NCI-H82 treated with DMSO at 0.1 percent for 48 hours (cell line): ENCODE results near the gene SLC9C2.
"Not testable (repeated sequence)": the region's sequence is repeated elsewhere in the genome, so short reads cannot be mapped to it uniquely, and the experiment has no call there.

Experiments used
- DNase-seq: peaks from one replicate; lab custom pipeline; 2025; ENCODE audit not compliant: unreplicated experiment; lab: John Stamatoyannopoulos, UW

SLC9C2 gene, protein sequence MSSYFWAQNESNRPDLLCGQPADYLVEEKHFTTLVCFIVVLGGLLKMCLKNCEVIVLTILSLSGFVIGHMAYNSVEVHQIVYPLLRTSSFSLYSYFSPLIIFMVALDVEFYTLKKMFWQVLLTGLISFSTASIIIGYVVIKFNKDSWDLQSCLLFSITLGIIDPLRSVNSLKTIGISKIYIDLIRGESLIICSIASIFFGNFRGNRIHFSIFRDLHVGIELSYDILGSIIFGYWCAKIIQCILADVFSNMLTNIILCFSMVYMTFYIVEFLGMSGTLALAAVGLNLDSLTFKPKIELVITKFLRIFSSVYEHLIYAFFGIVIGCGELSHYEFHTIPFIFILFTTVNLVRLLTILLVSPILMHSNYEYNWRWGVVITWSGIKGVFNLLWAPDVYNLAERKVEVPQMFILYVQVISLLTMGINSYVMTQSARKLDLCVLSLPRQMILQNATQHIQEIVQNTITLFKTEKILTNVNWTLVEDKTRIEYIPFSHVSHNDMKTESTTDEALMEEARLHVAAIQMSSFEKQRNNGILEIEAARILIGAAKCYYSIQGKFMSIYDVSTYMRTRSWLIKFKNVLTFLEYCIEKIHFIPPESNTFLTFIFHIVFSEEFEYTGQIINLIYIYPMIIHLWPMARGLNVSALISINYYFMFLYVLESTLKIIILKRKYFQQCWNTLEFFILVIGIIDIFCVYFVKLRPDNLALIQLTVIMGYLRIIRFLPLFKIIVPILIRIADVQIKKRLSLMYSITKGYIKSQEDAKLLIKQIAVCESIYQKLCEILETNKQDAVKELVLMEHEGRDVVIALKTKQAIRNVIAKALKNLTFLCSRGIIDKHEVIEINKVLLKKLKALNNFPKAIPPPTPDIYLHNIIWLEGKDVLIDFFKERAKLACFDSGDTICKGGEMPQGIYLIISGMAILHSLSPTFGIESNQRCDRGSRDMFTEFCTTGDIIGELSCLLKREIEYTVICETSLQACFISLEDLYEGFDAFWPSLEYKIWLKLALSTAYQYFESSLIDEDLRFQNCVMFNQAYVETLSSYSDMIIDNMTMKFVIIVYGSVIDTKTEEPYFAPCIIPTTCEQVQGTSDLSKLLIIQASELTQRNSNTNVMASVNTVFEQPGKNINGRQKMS

DNA sequence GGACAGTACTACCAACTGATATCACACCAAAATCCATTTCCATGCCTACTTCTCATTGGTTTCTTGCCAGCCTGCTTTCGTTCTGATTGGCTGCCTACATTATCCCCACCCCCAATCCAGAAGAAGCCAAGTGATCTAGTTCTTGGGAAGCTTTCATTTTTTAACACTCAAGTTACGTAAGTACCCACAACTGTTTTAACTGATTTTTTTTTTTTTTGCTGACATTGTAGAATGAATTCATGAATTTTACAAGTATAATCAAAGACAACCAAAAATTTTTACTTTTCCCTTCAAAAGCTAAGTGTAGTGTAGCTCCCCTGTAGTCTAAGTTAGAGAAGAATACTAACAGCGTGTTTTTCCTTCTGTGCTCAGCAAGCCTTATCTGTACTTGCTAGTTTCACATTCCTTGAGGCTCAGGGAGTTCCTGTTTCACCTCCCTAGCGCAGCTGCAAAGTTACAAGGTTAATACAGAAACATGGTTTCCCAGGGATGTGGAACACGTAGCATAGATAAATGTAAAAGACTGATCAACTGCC is at the start of gene SLC9C2:
Gene SLC9C2 (minus strand): TSS at position 17 of the 536 bp plus-strand sequence. CDS start 1,296 bp downstream, outside the sequence.
- DNase-seq, result no peak

DNA sequence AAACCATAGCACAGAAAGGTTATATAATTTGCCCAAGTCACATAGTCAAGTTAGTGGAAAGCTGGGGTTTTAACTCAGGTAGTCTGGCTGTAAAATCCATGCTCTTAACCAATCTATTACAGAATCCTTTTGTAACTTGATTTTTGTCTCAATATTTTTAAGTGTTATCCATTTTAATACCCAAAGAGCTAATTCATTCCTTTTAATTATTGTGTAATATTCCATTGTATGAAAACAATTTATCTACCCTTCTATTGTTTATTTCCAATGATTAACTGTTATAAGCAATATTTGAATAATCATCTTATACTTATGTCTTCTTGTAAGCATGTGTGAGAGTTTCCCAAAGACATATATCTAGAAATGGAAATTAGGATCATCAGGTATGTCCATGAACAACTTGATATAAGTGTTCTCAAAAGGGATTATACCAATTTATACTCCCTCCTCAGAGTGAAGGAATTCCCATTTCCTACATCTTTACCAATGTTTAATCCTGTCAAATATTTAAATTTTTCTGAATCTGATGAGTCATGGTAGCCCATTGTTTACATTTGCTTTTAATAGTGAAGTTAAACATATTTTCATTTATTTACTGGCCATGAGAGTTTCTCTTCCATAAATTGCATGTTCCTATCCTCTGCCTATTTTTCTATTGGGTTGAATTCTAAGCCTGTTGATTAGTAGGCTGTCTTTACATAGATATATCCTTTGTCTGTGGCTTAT is 46.2 kb upstream of the SLC9C2 start:
- DNase-seq, result no peak

DNA sequence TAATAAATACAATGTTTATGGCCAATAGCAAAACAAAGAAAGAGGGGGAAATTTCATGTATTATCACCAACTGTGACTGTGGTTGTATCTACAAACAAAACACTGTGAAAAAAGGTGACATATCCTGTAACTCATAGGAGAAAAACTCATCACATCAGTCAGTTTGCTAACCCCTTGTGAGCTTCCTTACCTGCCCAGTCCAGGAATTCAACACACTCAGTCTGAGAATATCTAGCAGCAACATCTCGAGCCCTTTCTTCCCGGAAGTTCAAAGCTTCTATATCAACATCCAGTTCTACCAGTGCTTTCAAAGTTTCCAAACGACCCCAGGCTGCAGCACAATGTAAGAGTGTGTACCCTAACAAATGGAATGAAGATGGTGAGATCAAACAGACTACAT is 43.8 kb upstream of the SLC9C2 start:
- no peak for DNase-seq

DNA sequence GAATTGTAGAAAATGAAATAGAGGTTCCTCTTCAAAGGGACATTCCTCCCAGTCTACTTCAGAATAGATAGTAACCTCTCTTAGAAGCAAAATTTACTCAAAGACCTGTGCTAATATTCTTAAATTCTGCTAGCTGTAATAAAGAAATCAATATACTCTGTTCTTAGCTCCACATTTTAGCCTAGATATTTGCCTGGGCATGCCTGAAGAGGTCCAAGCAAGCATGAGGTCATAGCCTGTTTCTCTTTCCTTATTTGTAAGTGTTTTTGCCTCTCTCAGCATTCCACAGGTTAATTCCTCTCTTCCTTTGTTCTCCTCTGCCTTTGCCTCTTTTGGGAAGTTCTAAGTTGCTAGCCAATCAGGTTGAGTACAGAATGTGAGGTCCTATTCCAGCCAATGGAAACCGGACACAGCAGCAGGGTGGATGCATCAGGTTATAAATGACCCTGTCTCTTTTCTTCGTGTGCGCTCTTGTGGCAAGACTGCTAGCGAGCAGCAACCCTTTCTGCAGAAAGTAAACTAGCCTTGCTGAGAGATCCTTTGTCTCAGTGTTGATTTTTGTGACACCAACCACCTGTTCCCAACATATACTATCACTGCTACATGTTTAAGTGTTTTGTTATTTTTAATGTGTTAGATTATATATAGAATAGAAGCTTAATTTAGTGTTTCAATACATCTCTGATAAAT is 39.7 kb upstream of the SLC9C2 start:
- not testable (repeated sequence) for DNase-seq

DNA sequence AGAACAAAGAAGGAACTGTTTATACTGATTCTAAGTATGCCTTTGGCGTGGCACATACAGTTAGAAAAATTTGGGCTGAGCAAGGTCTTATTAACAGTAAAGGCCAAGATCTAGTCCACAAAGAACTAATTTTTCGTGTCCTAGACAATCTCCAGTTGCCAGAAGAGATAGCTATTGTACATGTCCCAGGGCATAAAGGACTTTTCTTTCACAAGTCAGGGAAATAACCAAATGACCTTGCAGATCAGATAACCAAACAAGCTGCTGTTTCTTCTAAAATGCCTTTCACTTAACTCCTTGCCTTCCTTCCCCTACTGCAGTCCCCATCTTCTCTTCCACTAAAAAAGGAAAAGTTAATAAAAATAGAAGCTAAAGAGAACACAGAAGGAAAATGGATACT is 36.2 kb upstream of the SLC9C2 start:
- DNase-seq, result no peak

DNA sequence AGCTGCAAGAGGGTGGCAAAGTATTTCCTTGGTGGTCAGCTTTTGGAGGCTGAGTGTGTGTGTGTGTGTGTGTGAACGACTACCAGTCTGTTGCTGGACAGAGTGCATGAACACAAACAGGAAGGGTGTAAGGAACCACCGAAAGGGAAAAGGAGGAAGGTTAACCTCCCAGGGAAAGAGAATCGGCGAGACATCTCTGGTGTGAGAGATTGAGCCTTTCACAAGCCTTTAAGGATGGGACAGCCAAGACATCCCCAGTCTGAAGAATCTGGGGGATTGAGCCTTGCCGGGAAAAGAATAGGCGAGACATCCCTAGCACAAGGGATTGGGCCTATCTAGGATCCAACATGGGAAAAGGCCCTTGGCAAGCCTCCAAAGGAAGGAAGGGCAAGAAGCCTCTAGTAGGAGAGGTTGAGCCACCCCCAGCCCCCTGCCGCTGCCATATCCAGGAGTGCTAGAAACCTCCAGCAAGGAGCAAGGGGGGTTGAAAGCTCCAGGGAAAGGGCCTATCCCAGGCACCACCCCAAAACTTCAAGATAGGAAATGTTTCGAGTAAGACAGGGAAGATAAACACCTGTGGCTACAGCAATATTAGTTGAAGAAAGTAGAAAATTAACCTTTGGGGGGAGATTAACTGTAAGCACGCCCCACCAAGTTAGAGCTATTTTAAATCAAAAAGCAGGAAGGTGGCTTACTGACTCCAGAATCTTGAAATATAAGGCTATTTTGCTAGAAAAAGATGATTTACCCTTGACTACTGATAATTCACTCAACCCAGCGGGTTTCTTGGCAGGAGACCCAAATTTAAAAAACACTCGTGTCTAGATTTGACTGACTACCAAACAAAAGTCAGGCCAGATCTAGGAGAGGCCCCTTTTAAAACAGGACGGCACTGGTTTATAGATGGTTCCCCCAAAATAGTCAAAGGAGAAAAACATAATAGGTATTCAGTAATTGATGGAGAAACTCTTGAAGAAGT is 35.5 kb upstream of the SLC9C2 start:
- no peak for DNase-seq

DNA sequence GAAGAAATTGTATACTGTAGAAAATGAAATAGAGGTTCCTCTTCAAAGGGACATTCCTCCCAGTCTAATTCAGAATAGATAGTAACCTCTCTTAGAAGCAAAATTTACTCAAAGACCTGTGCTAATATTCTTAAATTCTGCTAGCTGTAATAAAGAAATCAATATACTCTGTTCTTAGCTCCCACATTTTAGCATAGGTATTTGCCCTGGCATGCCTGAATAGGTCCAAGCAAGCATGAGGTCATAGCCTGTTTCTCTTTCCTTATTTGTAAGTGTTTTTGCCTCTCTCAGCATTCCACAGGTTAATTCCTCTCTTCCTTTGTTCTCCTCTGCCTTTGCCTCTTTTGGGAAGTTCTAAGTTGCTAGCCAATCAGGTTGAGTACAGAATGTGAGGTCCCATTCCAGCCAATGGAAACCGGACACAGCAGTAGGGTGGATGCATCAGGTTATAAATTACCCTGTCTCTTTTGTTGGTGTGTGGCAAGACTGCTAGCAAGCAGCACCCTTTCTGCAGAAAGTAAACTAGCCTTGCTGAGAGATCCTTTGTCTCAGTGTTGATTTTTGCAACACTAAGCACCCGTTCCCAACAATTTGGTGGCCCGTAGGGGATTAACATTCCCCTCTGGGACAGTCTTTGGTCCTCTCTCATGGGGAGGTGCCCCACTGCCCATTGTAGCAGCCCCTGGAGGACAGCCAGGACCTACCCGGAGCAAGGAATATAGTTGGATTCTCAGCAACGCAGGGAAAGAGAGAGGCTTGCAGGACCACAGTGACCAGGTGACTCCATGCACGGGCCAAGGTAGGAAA is 34.6 kb upstream of the SLC9C2 start:
- not testable (repeated sequence) for DNase-seq

DNA sequence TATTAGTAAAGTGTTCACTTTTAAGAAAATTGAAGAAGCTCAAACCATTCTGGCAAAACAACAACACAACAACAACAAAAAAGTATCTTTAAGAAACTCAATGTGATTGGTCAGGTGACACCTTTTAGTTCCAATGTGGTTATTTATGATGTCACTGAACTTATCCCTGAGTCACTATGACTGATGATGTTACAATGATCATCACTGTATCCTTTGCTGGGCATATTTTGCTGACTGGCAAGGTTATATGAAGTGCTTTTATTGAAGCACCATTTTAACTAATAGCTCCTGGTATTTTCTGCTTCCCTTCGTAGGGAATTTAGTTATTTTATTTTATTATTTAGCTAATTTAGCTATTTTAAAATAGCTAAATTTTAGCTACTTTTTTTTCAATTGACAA is 32.2 kb upstream of the SLC9C2 start, which contains the start of gene TEX50:
Gene TEX50 (plus strand): TSS at position 223 of the 400 bp plus-strand sequence. CDS start 184 bp downstream, outside the sequence.
- no peak for DNase-seq

DNA sequence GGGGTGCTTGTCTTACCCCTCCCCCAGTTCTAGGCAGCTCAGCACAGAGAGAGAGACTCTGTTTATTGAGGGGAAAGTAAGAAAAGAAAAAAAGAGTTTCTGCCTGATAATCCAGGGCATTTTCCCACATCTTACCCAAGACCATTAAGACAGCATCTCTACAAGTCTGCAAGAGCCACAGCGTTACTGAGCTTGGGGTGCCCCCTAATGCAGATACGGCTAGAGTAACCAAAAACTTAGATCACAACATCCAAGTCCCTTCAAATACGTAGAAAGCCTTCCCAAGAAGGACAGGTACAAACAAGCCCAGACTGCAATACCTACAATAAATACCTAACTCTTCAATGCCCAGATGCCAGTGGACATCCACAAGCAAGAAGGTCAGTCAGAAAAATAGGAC is 26.0 kb upstream of the SLC9C2 start:
- DNase-seq, result no peak

DNA sequence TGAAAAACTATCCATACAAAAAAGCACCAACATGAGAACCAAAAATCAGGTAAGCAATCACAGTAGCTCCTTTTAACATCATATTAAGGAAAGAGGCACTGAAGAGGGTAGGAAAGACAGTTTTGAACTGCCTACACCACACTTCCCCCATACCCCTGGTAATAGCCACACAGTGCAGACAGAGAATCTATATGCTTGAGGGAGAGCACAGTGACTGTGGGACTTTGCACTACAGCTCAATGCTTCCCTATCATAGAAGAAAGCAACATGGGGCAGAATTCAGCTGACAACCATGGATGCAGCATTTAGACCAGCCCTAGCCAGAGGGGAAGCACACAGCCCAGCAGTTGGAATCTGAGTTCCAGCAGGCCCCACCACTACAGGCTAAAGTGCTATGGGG is 24.4 kb upstream of the SLC9C2 start:
- DNase-seq, result no peak

DNA sequence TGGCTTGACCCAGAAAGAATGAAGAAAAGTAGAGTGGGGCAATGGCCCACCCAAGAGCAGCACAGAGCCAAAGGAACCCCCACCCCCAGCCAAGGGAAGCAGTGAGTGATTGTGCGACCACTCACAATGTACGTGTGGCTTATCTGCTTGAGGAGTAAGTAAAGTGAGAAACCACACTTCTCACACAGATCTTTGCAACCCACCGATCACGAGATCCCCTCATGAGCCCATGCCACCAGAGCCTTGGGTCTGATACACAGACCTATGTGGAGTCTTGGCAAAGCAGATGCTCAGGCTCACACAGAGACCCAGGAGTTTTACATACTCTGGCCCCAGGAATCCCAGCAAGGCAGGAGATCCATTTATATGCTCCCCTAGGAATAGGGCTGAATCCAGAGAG is 14.0 kb upstream of the SLC9C2 start:
- DNase-seq, result no peak

DNA sequence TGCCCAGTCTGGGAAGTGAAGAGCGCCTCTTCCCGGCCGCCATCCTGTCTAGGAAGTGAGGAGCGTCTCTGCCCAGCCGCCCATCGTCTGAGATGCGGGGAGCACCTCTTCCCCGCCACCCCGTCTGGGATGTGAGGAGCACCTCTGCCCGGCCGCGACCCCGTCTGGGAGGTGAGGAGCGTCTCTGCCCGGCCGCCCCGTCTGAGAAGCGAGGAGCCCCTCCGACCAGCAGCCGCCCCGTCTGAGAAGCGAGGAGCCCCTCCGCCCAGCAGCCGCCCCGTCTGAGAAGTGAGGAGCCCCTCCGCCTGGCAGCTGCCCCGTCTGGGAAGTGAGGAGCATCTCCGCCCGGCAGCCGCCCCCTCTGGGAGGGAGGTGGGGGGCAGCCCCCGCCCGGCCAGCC is 10.2 kb upstream of the SLC9C2 start:
- not testable (repeated sequence) for DNase-seq

DNA sequence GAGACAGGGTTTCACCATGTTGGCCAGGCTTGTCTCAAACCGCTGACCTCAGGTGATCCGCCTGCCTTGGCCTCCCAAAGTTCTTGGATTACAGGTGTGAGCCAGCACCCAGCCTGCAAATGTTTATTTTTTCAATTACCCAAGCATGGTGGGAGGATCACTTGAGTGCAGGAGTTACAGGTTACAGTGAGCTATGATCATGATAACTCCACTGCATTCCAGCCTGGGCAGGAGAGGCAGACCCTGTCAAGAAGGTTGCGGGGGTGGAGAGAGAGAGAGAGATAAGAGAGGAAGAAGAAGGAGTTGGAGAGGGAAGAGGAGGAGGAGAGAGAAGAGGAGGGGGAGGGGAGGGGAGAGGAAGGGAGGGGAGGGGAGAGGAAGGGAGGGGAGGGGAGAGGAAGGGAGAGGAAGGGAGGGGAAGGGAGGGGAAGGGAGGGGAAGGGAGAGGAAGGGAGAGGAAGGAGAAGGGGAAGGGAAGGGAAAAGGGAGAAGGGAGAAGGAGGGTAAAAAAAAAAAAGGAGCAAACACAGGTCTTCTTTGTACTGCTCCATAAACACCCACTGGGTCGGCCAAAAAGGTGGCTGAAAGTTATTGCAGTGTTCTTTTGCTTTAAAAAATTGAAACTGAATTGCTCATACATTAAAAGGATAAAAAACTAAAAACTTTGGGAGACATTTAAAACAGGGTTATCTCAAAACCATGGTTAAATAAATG is 5.8 kb upstream of the SLC9C2 start:
- no peak for DNase-seq

DNA sequence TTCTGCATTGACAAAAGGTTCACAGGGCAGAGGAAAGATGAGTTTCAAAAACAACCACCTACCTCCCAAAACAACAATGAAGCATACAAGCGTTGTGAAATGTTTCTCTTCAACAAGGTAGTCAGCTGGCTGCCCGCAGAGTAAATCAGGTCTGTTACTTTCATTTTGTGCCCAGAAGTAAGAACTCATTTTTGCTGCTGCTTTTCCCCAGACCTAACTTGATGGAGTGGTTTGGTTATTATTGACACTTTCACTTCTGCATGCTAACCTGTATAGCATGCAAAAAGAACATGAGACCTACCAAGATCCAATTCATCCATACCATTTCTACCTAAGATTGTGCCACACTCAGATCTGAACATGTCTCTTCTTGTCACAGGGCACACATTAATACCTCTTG is 1.3 kb downstream of the SLC9C2 start:
- DNase-seq, result no peak

DNA sequence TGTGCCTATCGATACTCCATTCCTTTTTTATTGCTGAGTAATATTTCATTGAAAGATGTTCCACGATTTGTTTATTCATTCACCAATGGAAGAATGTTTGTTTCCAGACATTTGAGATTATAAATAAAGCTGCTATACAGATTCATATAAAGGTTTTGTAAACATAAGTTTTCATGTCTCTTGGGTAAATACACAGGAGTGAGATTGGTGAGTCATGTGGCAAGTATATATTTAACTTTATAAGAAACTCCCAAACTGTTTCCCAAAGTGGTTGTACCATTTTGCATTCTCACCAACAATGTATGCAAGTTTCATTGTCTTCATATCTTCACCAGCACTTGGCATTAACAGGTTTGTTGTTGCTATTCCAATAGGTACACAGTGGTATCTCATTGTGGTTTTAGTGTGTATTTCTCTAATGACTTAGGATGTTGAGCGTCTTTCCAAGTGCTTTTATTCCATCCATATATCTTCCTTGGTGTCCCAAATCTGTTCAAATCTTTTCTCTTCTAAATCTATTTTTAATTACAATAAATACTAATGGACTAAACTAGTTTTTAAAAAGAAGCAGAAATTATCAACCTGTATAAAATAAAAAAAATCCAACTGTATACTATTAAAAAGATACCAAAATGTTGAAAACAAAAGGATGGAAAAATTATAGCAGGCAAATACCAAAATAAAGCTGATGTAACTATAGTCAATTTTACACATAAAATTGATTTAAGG is 6.6 kb downstream of the SLC9C2 start:
- DNase-seq, result no peak

DNA sequence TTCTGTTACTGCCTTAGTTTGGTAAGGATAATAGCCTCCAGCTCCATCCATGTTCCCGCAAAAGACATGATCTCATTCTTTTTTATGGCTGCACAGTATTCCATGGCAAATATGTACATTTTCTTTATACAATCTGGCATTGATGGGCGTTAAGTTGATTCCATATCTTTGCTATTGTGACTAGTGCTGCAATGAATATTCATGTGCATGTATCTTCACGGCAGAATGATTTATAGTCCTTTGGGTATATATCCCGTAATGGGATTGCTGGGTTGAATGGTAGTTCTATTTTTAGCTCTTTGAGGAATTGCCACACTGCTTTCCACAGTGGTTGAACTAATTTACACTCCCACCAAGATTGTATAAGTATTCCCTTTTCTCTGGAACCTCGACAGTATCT is 11.7 kb downstream of the SLC9C2 start:
- not testable (repeated sequence) for DNase-seq

DNA sequence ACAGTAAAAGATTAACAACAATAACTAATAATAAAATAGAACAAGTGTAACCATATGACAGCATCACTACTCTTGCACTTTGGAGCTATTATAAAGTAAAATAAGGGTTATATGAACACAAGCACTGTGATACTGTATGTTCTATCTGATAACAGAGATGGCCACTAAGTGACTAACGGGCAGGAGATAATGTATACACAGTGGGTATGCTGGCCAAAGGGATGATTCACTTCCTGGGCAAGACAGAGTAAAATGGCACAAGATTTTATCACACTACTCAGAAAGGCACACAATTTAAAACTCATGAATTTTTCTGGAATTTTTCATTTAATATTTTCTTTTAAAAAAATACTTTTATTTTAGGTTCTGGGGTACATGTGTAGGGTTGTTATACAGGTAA is 12.3 kb downstream of the SLC9C2 start:
- DNase-seq, result no peak
